Rectal smooth muscle tissue (tissue), 1 donor: Measurements from ENCODE around the gene ARNT2.

Experiments
- H3K27ac ChIP-seq: one replicate; pipeline ENCODE4 v1.7.0; 2013; ENCODE audit warnings: low read depth, low read length, inconsistent platforms
- H3K27me3 ChIP-seq: one replicate; pipeline ENCODE4 v1.7.0; 2013; ENCODE audit warnings: low read length; ENCODE audit not compliant: control insufficient read depth, insufficient read depth
- H3K36me3 ChIP-seq: one replicate; pipeline ENCODE4 v1.7.0; 2013; ENCODE audit warnings: low read length; ENCODE audit not compliant: control insufficient read depth, insufficient read depth
- H3K4me1 ChIP-seq: one replicate; pipeline ENCODE4 v1.7.0; 2013; ENCODE audit warnings: low read length; ENCODE audit not compliant: control insufficient read depth, insufficient read depth
- H3K4me3 ChIP-seq: one replicate; pipeline ENCODE4 v1.7.0; 2013; ENCODE audit warnings: low read length
- H3K9ac ChIP-seq: one replicate; pipeline ENCODE4 v1.7.0; 2013; ENCODE audit warnings: low read length

The ARNT2 gene

GRCh38 chr15:80549654-80550053 is 145.5 kb downstream of the ARNT2 start:
- Histone ChIP-seq H3K9ac (no peak overlapping the region), H3K27me3 (no peaks in the 10 kb centered on the region), H3K4me3 (no peak overlapping the region), H3K27ac (no peak overlapping the region), H3K36me3 (no peaks in the 10 kb centered on the region), H3K4me1 (peaks cover 4% of the 10 kb centered on the region)

DNA sequence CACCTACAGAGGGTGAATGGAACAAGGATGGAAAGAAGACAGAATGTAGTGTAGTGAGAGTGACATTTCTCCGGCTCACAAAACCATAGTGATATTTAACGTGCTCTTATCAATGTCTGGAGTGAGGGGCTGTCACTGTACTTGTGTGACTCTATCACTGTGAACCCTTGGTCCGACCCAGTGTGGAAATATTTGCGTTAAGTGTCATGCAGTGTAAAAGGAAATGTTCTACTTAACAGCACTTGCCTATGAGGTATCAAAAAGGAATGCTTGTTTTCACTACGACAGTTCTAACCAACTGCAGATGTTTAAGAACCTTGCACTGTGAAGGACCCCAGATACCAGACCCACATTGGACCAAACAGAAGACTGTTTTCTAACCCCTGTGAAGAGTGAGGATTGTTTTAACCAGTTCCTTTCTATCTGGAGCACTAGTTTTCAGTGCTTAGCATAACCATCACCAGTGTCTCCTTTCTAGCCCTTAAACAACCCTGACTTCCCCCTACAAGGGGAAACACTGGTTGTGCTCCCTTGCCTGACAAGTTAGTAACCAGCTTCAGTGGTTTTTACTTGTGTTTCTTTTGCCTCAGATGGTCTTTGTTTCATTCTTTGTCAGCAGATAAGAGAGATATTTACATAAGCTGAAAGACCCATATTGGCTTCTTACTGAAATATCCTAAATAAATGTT is 146.2 kb downstream of the ARNT2 start:
- no peak overlapping the region for H3K27ac ChIP-seq
- no peaks in the 10 kb centered on the region for H3K36me3 ChIP-seq
- peaks cover 4% of the 10 kb centered on the region for H3K4me1 ChIP-seq
- no peaks in the 10 kb centered on the region for H3K27me3 ChIP-seq
- H3K9ac ChIP-seq, result no peak overlapping the region
- H3K4me3 ChIP-seq, result no peak overlapping the region

DNA sequence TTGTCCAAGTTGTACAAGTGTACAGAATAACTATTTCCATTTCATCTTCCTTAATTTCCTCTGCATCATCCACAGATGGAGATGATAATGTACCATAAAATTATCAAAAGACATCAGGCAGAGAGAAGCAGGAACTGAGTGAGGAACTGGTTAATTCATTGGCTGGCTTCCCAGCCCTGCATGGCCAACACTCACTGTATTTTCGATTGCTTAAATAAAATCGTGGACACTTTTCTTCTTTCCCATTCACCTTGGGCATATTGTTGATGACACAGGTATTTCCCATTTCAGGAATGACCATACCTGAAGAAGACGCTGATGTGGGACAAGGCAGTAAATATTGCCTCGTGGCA is 146.7 kb downstream of the ARNT2 start:
- Histone ChIP-seq H3K27me3 (no peaks in the 10 kb centered on the region), H3K4me3 (no peak overlapping the region), H3K4me1 (peaks cover 4% of the 10 kb centered on the region), H3K27ac (no peak overlapping the region), H3K9ac (no peak overlapping the region), H3K36me3 (no peaks in the 10 kb centered on the region)

DNA sequence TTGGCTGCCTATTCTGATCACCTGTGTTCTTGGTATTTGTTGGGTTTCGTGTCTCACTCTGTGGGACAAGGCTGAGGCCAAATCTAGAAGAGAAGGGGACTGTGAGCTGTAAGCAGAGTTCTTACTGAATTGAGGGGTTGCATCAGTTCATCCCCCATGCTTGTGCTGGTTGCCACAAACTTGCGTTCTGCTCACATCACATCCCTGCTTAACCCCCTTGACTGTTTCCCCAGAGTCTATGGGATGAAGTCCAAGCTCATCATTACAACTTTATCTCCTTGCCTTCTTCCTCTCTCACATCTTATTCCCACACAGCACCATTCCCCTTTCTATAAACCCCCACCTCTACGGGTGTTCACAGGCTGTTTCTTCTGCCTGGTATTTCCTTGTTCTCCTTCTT is 147.2 kb downstream of the ARNT2 start:
- Histone ChIP-seq H3K27me3 (no peaks in the 10 kb centered on the region), H3K27ac (no peak overlapping the region), H3K4me1 (peaks cover 4% of the 10 kb centered on the region), H3K4me3 (no peak overlapping the region), H3K36me3 (no peaks in the 10 kb centered on the region), H3K9ac (no peak overlapping the region)

DNA sequence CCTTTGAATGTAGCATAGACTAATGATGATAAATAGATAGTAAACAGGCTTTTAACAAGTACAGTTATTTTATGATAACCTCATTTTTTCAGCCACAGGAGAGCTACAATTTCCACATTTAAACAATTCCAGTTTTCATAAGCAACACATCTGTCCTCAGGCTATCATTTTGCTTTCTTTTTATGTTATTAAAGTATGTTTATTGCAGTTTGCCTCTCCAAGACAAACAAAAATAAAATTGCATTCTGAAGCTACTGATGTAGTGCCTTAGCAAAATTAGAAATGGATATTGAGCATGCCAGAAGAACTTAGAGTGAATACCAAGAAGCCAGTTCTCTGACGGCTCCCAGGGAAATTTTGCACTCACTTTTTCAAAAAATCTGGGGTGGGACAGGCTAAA is 150.4 kb downstream of the ARNT2 start:
- Histone ChIP-seq H3K27me3 (no peaks in the 10 kb centered on the region), H3K27ac (no peak overlapping the region), H3K4me1 (peaks cover 4% of the 10 kb centered on the region), H3K4me3 (no peak overlapping the region), H3K36me3 (no peaks in the 10 kb centered on the region), H3K9ac (no peak overlapping the region)

- Histone ChIP-seq H3K27me3 (no peaks in the 10 kb centered on the region), H3K9ac (no peak overlapping the region), H3K4me1 (no peaks in the 10 kb centered on the region), H3K36me3 (no peaks in the 10 kb centered on the region), H3K27ac (no peak overlapping the region), H3K4me3 (no peak overlapping the region)
Observed at GRCh38 chr15:80556694-80557367, 152.6 kb downstream of the ARNT2 start.

DNA sequence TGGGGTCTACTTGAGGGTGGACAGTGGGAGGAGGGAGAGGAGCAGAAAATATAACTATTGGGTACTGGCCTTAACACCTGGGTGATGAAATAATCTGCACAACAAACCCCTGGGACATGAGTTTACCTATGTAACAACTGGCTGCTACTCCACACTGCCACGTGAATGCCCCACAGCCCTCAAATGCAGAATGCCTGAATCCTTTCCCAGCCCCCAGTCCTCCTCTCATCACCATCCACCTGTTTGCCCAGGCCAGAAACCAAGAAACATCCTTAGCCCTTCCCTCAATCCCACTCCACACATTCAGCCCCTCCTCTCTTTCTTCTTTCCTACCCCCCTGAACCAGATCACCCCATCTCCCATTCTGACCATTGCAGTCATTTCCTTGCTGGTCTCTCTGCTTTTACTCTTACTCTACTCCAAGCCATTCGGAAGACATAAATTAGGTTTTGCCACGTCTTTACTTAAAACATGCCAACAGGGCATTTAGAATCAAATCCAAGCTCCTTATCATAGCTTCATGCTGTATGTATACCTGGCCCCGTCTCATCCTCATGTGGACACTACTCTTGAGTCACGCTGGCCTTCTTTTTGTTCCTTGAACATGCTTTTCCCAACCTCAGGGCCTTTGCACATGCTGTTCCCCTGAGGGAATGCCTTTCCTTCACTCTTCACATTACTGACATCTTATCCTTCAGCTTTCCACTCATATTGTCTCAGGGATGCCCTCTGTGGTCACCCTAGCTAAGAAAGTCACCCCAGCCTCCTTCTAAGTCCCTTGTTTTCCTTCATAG is 153.5 kb downstream of the ARNT2 start:
- H3K27me3 ChIP-seq, result no peaks in the 10 kb centered on the region
- H3K9ac ChIP-seq, result no peak overlapping the region
- H3K4me3 ChIP-seq, result no peak overlapping the region
- H3K36me3 ChIP-seq, result no peaks in the 10 kb centered on the region
- no peaks in the 10 kb centered on the region for H3K4me1 ChIP-seq
- H3K27ac ChIP-seq, result no peak overlapping the region

DNA sequence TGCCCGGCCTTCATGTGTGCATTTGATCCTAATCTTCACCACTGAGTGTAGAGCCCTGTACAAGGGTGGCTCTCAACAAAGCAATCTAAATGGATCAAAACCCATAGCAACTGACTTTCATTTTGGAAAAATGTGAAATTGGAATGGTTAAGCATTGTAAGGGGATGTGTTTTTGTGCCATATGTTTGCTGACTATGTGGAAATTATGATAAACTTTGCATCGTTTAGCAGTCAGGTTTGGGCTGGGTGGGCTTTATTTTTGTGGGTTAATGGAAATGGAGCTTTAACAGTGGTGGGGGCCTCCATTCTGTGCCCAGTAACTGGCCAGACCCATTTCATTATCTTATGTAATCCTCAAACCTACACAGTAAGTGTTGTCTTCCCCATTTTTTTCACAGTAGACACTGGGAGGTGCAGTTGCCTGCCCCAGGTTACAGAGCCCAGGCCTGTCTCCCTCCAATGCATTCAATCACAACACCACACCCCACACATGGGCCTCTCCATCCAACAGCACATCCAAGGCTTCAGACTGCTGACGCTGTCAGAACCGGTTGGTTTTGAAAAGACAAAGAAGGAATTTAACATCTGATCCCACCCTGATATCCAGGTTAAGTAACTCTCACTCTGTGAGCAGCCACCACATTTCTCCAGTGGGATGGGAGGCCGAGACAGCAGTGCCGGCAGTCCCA is 154.6 kb downstream of the ARNT2 start:
- no peak overlapping the region for H3K4me3 ChIP-seq
- no peaks in the 10 kb centered on the region for H3K36me3 ChIP-seq
- no peak overlapping the region for H3K9ac ChIP-seq
- no peaks in the 10 kb centered on the region for H3K4me1 ChIP-seq
- H3K27me3 ChIP-seq, result no peaks in the 10 kb centered on the region
- H3K27ac ChIP-seq, result no peak overlapping the region

DNA sequence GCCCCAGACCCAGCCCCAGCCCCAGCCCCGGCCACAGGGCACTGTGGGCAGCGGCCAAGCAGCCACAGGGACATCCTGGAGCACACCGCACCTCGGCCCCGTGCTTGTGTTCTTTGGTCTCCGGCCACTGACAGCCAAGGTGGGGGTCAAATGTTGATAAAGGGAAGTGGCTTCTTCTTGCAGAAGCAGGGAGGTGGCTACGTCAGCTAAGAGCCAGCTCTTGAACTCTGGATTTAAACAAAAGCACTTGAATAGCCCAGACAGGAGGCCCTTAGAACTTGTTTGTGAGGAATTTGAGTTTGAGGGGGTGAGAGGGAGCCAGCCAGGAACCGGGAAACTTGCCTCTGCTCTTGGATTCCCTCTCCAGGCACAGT is 155.1 kb downstream of the ARNT2 start:
- Histone ChIP-seq H3K36me3 (no peaks in the 10 kb centered on the region), H3K4me3 (no peak overlapping the region), H3K4me1 (no peaks in the 10 kb centered on the region), H3K27me3 (no peaks in the 10 kb centered on the region), H3K27ac (no peak overlapping the region), H3K9ac (no peak overlapping the region)

DNA sequence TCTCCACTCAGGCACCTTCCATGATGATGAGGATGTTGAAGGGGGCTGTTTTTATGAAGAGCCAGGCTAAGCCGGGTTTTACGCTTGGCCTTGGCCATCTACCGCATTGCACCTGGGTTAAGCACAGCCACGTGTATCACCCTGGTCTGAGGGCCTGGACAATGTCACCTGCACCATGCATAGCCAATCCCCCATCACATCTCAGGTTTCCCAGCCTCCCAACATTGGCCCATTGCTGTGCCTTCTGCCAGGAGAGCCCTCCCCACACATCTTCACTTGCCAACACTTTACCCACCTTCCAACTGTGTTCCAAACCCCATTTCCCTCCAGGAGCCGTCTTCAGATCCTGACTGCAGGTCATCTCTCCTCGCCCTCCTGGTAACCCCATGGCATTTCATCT is 155.6 kb downstream of the ARNT2 start:
- no peak overlapping the region for H3K9ac ChIP-seq
- no peak overlapping the region for H3K4me3 ChIP-seq
- H3K27me3 ChIP-seq, result no peaks in the 10 kb centered on the region
- H3K27ac ChIP-seq, result no peak overlapping the region
- H3K36me3 ChIP-seq, result no peaks in the 10 kb centered on the region
- no peaks in the 10 kb centered on the region for H3K4me1 ChIP-seq

- H3K4me3 ChIP-seq, result no peak overlapping the region
- no peak overlapping the region for H3K9ac ChIP-seq
- no peak overlapping the region for H3K27ac ChIP-seq
- H3K4me1 ChIP-seq, result no peaks in the 10 kb centered on the region
- no peaks in the 10 kb centered on the region for H3K36me3 ChIP-seq
- H3K27me3 ChIP-seq, result no peaks in the 10 kb centered on the region
Observed at GRCh38 chr15:80560601-80561400, 156.6 kb downstream of the ARNT2 start.

DNA sequence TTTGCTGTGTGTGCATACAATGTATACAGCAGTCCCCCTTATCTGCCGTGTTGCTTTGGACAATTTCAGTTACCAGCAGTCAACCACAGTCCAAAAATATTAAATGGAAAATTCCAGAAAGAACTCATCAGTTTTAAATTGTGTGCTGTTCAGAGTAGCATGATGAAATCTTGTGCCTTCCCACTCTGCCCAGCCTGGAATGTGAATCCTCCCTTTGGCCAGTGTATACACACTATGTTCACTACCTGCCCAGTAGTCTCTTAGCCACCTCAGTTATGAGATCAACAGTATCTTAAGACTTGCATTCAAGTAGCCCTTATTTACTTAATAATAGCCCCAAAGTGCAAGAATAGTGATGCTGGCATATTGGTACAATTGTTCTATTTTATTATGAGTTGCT is 157.3 kb downstream of the ARNT2 start:
- H3K4me3 ChIP-seq, result no peak overlapping the region
- H3K27ac ChIP-seq, result no peak overlapping the region

More for the DNA sequence above, 157.3 kb downstream of the ARNT2 start:
- no peaks in the 10 kb centered on the region for H3K36me3 ChIP-seq
- H3K9ac ChIP-seq, result no peak overlapping the region
- H3K4me1 ChIP-seq, result no peaks in the 10 kb centered on the region
- H3K27me3 ChIP-seq, result no peaks in the 10 kb centered on the region
